ENCODE results near the gene LRRC3.
"Not testable (repeated sequence)": the region's sequence is repeated elsewhere in the genome, so short reads cannot be mapped to it uniquely, and the experiment has no call there.

The LRRC3 gene

GRCh38 chr21:44498280-44499210 is 43.2 kb downstream of the LRRC3 start:
- no peak for DNase-seq

DNA sequence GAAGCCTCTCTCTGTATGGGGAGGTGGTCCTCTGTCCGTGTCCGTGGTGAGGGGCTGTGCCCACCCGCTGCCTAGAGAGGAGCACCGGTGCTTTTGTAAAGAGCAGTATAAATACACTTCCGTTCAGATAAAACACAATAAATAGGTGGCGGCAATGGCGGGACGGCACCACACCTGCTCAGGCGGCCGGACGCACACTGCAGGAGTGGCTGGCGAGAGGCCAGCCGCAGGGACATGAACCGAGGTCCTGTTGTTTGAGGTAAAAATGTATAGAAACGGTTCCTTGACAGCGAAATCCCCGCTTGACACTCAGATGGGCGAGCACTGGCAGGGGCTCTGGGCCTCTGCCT is 43.9 kb downstream of the LRRC3 start:
- DNase-seq: no peak

DNA sequence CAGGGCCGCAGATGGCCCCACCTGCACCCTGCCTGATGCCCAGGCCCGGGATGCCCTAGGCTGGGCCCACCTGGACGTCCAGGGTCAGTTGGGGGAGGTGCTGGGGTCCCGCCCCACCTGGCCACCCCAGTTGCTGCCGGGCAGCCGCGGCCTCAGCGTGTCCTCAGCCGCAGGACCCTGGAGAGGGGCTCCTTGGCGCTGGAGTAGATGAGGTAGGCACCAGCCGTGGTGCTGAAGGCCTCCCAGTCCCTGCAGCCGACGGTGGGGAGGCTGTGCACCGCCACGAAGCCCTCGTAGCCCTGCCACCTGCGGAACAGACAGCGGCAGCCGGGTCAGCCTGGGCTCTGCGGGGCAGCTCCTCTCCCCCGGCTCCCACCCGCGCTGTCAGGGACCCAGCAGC is 44.3 kb downstream of the LRRC3 start:
- no peak for DNase-seq

DNA sequence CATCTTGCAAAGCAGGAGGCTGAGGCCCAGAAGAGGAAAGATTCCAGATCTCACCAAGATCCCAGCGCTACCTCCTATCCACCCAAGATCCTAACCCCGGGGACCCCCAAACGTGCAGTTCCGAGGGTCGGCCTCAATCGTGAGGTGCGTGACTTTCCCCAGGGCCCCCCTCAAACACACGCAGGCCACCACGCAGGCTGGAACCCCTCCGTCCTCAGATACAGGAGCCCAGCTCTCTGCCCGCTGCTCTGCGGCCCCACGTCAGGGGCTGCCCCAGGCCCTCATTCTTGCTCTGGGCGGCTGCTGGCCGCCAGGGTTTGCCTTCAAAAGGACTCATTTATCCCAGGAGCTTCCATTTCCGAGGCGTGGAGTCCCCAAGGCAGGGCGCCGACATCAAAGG is 44.8 kb downstream of the LRRC3 start:
- no peak for DNase-seq

DNA sequence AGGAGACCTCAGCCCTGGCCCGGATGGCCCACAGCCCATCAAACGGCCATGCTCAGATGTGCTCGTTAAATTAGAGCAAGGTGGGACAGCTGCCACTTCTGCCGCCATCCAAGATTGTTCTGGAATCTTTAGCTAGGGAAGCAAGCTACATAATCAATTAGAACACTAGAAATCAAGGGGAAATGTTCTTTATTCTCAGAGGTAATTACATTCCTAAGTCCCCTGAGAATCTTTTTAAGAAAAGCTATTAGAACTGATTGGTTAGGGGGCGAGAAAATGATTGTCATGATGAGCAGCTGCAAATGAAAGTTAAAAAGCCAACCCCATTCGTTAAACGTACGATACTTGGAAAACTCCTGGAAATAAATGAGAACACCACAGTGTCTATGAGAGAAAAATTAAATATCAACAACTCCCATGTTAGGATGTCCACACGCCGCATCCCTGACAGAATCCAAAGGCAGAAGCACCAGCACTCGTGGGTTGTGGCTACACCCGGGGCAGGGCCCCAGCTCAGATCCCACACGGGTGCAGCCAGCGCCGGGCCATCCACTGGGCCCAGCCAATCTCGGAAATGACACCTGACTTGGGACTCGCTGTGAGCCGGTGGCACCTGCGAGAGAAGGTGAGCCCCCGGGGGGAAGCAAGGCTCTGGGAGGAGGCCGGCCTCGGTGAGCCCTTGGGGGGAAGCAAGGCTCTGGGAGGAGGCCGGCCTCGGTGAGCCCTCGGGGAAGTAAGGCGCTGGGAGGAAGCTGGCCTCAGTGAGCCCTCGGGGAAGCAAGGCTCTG is 47.1 kb downstream of the LRRC3 start:
- DNase-seq: no peak

GRCh38 chr21:44503006-44503889 is 47.9 kb downstream of the LRRC3 start:
- DNase-seq: not testable (repeated sequence)

- no peak for DNase-seq
Measured at GRCh38 chr21:44503901-44504399, 48.6 kb downstream of the LRRC3 start.

DNA sequence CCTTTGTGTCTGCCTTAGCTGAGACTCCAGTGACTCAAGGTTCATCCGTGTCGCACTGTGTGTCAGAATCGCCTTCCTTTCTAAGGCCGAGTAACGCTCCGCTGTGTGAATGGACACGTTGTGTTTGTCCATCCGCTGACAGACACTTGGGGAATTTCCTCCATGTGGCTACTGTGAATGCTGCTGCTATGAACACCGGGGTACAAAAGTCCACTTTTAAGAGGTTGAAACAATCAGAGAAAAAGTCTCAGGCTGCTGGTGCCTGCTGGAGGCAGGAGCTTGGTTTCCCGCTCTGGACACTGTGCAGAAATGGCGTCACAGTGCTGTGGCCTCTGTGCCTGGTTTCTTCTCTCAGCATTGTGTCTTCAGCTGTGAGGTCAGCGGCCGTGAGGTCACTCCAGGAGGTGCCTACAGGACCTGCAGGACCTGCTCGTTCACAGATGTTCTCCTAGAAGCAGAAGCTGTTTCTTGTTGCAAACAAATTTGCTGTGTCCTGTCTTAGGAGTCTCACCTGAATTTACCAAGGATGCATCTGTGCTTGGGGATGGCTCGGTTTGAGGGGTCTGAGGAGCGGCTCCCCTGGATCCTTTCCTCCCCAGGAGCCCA is 50.5 kb downstream of the LRRC3 start:
- DNase-seq: no peak

- DNase-seq: no peak
Measured at GRCh38 chr21:44506279-44507255, 51.3 kb downstream of the LRRC3 start.

GRCh38 chr21:44507673-44508425 is 52.5 kb downstream of the LRRC3 start:
- DNase-seq: no peak

- no peak for DNase-seq
Measured at GRCh38 chr21:44508426-44508710, 53.1 kb downstream of the LRRC3 start.

GRCh38 chr21:44508711-44509445 is 53.6 kb downstream of the LRRC3 start:
- no peak for DNase-seq

GRCh38 chr21:44509539-44509938 is 54.2 kb downstream of the LRRC3 start:
- no peak for DNase-seq

- DNase-seq: no peak
Measured at GRCh38 chr21:44510109-44510507, 54.8 kb downstream of the LRRC3 start.

- peak; percentile 68 to 80 for DNase-seq
Measured at GRCh38 chr21:44510508-44511218, 55.4 kb downstream of the LRRC3 start.

- no peak for DNase-seq
Measured at GRCh38 chr21:44511219-44511937, 56.1 kb downstream of the LRRC3 start.
